H9 (cell line): ENCODE measurements around the gene SALL3. TPM values are rescaled to one million over a fixed set of nuclear protein-coding genes. Genes with fewer than 3 reads are reported as not detected.

ENCODE experiments used
- DNase-seq: peaks from one replicate; pipeline ENCODE4 v3.0.0-alpha.2; 2017
- H2AFZ ChIP-seq: one replicate; pipeline ENCODE4 v1.6.1; 2013; ENCODE audit warnings: mild to moderate bottlenecking, low read length, control low read depth, moderate library complexity
- H2AK5ac ChIP-seq: 2 replicates; pipeline ENCODE4 v1.6.1; 2013; ENCODE audit warnings: low read length, control low read depth, mixed read lengths; ENCODE audit not compliant: insufficient read length
- H2BK120ac ChIP-seq: one replicate; pipeline ENCODE4 v1.6.1; 2013; ENCODE audit warnings: low read depth, mild to moderate bottlenecking, low read length, control low read depth, inconsistent platforms; ENCODE audit not compliant: poor library complexity, severe bottlenecking
- H2BK12ac ChIP-seq: 2 replicates; pipeline ENCODE4 v1.6.1; 2013; ENCODE audit warnings: low read length, control low read depth, mixed read lengths, low read depth; ENCODE audit not compliant: insufficient read length
- H2BK15ac ChIP-seq: 2 replicates; pipeline ENCODE4 v1.6.1; 2013; ENCODE audit warnings: low read depth, low read length, control low read depth
- H2BK20ac ChIP-seq: one replicate; pipeline ENCODE4 v1.6.1; 2013; ENCODE audit warnings: low read depth, mild to moderate bottlenecking, low read length, control low read depth, inconsistent platforms; ENCODE audit not compliant: poor library complexity, severe bottlenecking
- H2BK5ac ChIP-seq: 2 replicates; pipeline ENCODE4 v1.6.1; 2013; ENCODE audit warnings: low read length, control low read depth, mixed read lengths; ENCODE audit not compliant: insufficient read length
- H3K14ac ChIP-seq: 2 replicates; pipeline ENCODE4 v1.6.1; 2013; ENCODE audit warnings: low read length, control low read depth; ENCODE audit not compliant: insufficient read depth
- H3K18ac ChIP-seq: 2 replicates; pipeline ENCODE4 v1.6.1; 2013; ENCODE audit warnings: low read depth, mild to moderate bottlenecking, mixed read lengths, low read length, control low read depth; ENCODE audit not compliant: insufficient read length
- H3K23ac ChIP-seq: 2 replicates; pipeline ENCODE4 v1.6.1; 2013; ENCODE audit warnings: low read length, control low read depth, mixed read lengths, low read depth; ENCODE audit not compliant: insufficient read length
- H3K23me2 ChIP-seq: 2 replicates; pipeline ENCODE4 v1.6.1; 2013; ENCODE audit warnings: low read depth, mild to moderate bottlenecking, mixed read lengths, low read length, control low read depth; ENCODE audit not compliant: insufficient read length, poor library complexity, severe bottlenecking
- H3K27ac ChIP-seq: 2 replicates; pipeline ENCODE4 v1.5.1; 2013; ENCODE audit warnings: low read length, control low read depth, mixed read lengths, low read depth; ENCODE audit not compliant: insufficient read length
- H3K27me3 ChIP-seq: 2 replicates; pipeline ENCODE4 v1.6.1; 2013; ENCODE audit warnings: low read length, control low read depth, inconsistent platforms; ENCODE audit not compliant: insufficient read depth
- H3K4ac ChIP-seq: 2 replicates; pipeline ENCODE4 v1.6.1; 2013; ENCODE audit warnings: low read depth, mild to moderate bottlenecking, control low read depth, inconsistent platforms, low read length, moderate library complexity
- H3K4me1 ChIP-seq: 2 replicates; pipeline ENCODE4 v1.6.1; 2013; ENCODE audit warnings: low read length, control low read depth, inconsistent platforms; ENCODE audit not compliant: insufficient read depth
- H3K4me2 ChIP-seq: 2 replicates; pipeline ENCODE4 v1.6.1; 2013; ENCODE audit warnings: low read length, control low read depth, mixed read lengths; ENCODE audit not compliant: insufficient read length, insufficient read depth
- H3K56ac ChIP-seq: 2 replicates; pipeline ENCODE4 v1.6.1; 2013; ENCODE audit warnings: low read depth, mild to moderate bottlenecking, mixed read lengths, low read length, control low read depth; ENCODE audit not compliant: insufficient read length
- H3K79me1 ChIP-seq: 2 replicates; pipeline ENCODE4 v1.6.1; 2013; ENCODE audit warnings: low read depth, mild to moderate bottlenecking, moderate library complexity, low read length, control low read depth, inconsistent platforms; ENCODE audit not compliant: insufficient read depth, poor library complexity, severe bottlenecking
- H3K79me2 ChIP-seq: 2 replicates; pipeline ENCODE4 v1.6.1; 2013; ENCODE audit warnings: low read length, control low read depth, inconsistent platforms; ENCODE audit not compliant: insufficient read depth
- H3K9ac ChIP-seq: 2 replicates; pipeline ENCODE4 v1.6.1; 2013; ENCODE audit warnings: low read length, control low read depth, mixed read lengths; ENCODE audit not compliant: insufficient read length; ENCODE audit errors: extremely low read depth
- H3K9me3 ChIP-seq: one replicate; pipeline ENCODE4 v1.6.1; 2013; ENCODE audit warnings: low read depth, low read length, inconsistent platforms; ENCODE audit not compliant: control insufficient read depth
- H3T11ph ChIP-seq: one replicate; pipeline ENCODE4 v1.6.1; 2013; ENCODE audit warnings: mild to moderate bottlenecking, low read length, control low read depth, inconsistent platforms
- H4K20me1 ChIP-seq: one replicate; pipeline ENCODE4 v1.6.1; 2013; ENCODE audit not compliant: control insufficient read depth, insufficient read length, insufficient read depth
- H4K5ac ChIP-seq: 2 replicates; pipeline ENCODE4 v1.6.1; 2013; ENCODE audit warnings: low read depth, mild to moderate bottlenecking, mixed read lengths, low read length, control low read depth; ENCODE audit not compliant: insufficient read length
- H4K8ac ChIP-seq: replicated peaks from 2 replicates; pipeline ENCODE4 v1.6.1; 2013; ENCODE audit warnings: low read length, control low read depth, mixed read lengths, low read depth; ENCODE audit not compliant: insufficient read length
- H4K91ac ChIP-seq: 2 replicates; pipeline ENCODE4 v1.6.1; 2013; ENCODE audit warnings: low read depth, mild to moderate bottlenecking, moderate library complexity, mixed read lengths, low read length, control low read depth; ENCODE audit not compliant: insufficient read length
- H3K27ac Mint-ChIP-seq, 3 experiments: 2 replicates in 2 of 3; 3 replicates in 1 of 3; pipeline ENCODE4 v1.8.0; 2020 to 2021; ENCODE audit warnings: mixed read lengths in 3 of 3, mild to moderate bottlenecking in 1 of 3, moderate library complexity in 1 of 3
- H3K27me3 Mint-ChIP-seq: 2 replicates; pipeline ENCODE4 v1.8.0; 2021; ENCODE audit warnings: low read depth, mild to moderate bottlenecking, moderate library complexity, mixed read lengths
- H3K36me3 Mint-ChIP-seq, 3 experiments: 2 replicates in 2 of 3; 3 replicates in 1 of 3; pipeline ENCODE4 v1.8.0; 2020 to 2021; ENCODE audit warnings: low read depth in 3 of 3, mixed read lengths in 3 of 3; ENCODE audit not compliant: insufficient read depth in 1 of 3
- H3K4me1 Mint-ChIP-seq, 2 experiments: 2 replicates each; pipeline ENCODE4 v1.8.0; 2020; ENCODE audit warnings: mixed read lengths in 2 of 2
- H3K4me3 Mint-ChIP-seq, 2 experiments: 2 replicates in 1 of 2; 3 replicates in 1 of 2; pipeline ENCODE4 v1.8.0; 2020 to 2021; ENCODE audit warnings: mild to moderate bottlenecking in 2 of 2, mixed read lengths in 2 of 2, moderate library complexity in 1 of 2
- H3K9me3 Mint-ChIP-seq, 2 experiments: 2 replicates in 1 of 2; 3 replicates in 1 of 2; pipeline ENCODE4 v1.8.0; 2020; ENCODE audit warnings: mild to moderate bottlenecking in 2 of 2, mixed read lengths in 2 of 2, moderate library complexity in 1 of 2
- CTCF ChIP-seq: fragments of 200-600 bp; sonication (generic); conservative IDR thresholded peaks from 3 replicates; pipeline ENCODE4 v1.8.0; 2021; ENCODE audit warnings: antibody characterized with exemption, mild to moderate bottlenecking
- whole genome bisulfite sequencing: extraction: QIAGEN DNeasy Blood & Tissue Kit; methylation state at CpG from one replicate; pipeline ENCODE4 v1.1.7; 2013; ENCODE audit warnings: missing lambda C conversion rate, low lambda C conversion rate, mixed read lengths; ENCODE audit not compliant: insufficient read length; ENCODE audit errors: extremely low coverage; 5-methylcytosine and 5-hydroxymethylcytosine counted together
- total RNA-seq: library from RNA; stranded (reverse); gene quantifications from 2 replicates; pipeline ENCODE4 v1.2.1, GENCODE V29; 2021

SALL3 gene
- total RNA-seq, 1 experiment from 2014 or later: 52.4 TPM

- H3K9me3 ChIP-seq: no peaks in the 10 kb centered on the region
- H3K4ac ChIP-seq: no peak overlapping the region
- H3K79me1 ChIP-seq: no peaks in the 10 kb centered on the region
- no peak overlapping the region for H3K14ac ChIP-seq
- no CpG with 5 or more reads among the region's 15 CpGs for WGBS
- no peak overlapping the region for H3K4me2 ChIP-seq
- Mint-ChIP-seq H3K9me3 (peaks cover 4 to 6% of the 10 kb centered on the region in 2 experiments; a peak in 2 of 5 replicates), H3K27me3 (peaks cover 92% of the 10 kb centered on the region), H3K4me3 (no peak overlapping the region), H3K36me3 (peaks cover 0 to 3% (median 0%) of the 10 kb centered on the region in 3 experiments; a peak in 1 of 7 replicates), H3K27ac (no peak overlapping the region), H3K4me1 (peaks cover 10 to 27% of the 10 kb centered on the region in 2 experiments)
- peaks cover 52% of the 10 kb centered on the region for H3K27me3 ChIP-seq
- H3K27ac ChIP-seq: no peak overlapping the region
- no peak overlapping the region for H3K23ac ChIP-seq
- no peak overlapping the region for H2BK120ac ChIP-seq
- H3T11ph ChIP-seq: no peak overlapping the region
- H3K9ac ChIP-seq: no peak overlapping the region
- no peak overlapping the region for H2BK5ac ChIP-seq
- H3K4me1 ChIP-seq: peaks cover 3% of the 10 kb centered on the region; the same call in 1 of the 2 replicates
- TF ChIP-seq CTCF: no peak
- H2BK20ac ChIP-seq: no peak overlapping the region
- no peak overlapping the region for H2BK15ac ChIP-seq
- peaks cover 7% of the 10 kb centered on the region for H3K23me2 ChIP-seq
- DNase-seq: peak; percentile 22
- no peaks in the 10 kb centered on the region for H4K20me1 ChIP-seq
- no peak overlapping the region for H3K56ac ChIP-seq
- no peak overlapping the region for H2BK12ac ChIP-seq
- no peak overlapping the region for H4K8ac ChIP-seq
- H2AFZ ChIP-seq: no peak overlapping the region
- H2AK5ac ChIP-seq: no peak overlapping the region
- no peak overlapping the region for H4K91ac ChIP-seq
- H3K18ac ChIP-seq: no peak overlapping the region
- no peaks in the 10 kb centered on the region for H3K79me2 ChIP-seq
- no peak overlapping the region for H4K5ac ChIP-seq
These were observed 7.9 kb upstream of the SALL3 start for GRCh38 chr18:78971511-78972245.
